CD14-positive monocyte (primary cell): ENCODE results near the gene CXorf58. TPM values are rescaled to one million over a fixed set of nuclear protein-coding genes. Genes with fewer than 3 reads are reported as not detected.

Experiments used
- DNase-seq, 3 donors: peaks; one replicate each; pipeline ENCODE4 v3.0.0-alpha.2; 2011 to 2022
- H2AFZ ChIP-seq: 2 replicates; pipeline ENCODE4 v1.6.0; 2012; ENCODE audit warnings: mild to moderate bottlenecking, low read depth, low read length, inconsistent platforms; ENCODE audit not compliant: insufficient read depth, poor library complexity, severe bottlenecking
- H3K27ac ChIP-seq, 2 donors: 1 replicate in 1 of 2; 2 replicates in 1 of 2; pipeline ENCODE4 v1.5.1; 2012 to 2013; ENCODE audit warnings: low read length in 2 of 2, control low read depth in 1 of 2, inconsistent platforms in 1 of 2, low read depth in 1 of 2, mild to moderate bottlenecking in 1 of 2
- H3K27me3 ChIP-seq, 2 donors: one replicate each; pipeline versions ENCODE4 v1.6.0 to v1.6.1; 2011 to 2013; ENCODE audit warnings: low read length in 2 of 2; ENCODE audit not compliant: control insufficient read depth in 2 of 2, insufficient read depth in 2 of 2
- H3K36me3 ChIP-seq, 2 donors: replicated peaks in 1 of 2; 1 replicate in 1 of 2; 2 replicates in 1 of 2; pipeline versions ENCODE4 v1.5.1 to v1.6.1; 2012 to 2013; ENCODE audit warnings: low read length in 2 of 2, control low read depth in 1 of 2, inconsistent platforms in 1 of 2, mild to moderate bottlenecking in 1 of 2; ENCODE audit not compliant: insufficient read depth in 2 of 2, control insufficient read depth in 1 of 2
- H3K4me1 ChIP-seq, 2 donors: 1 replicate in 1 of 2; 2 replicates in 1 of 2; pipeline versions ENCODE4 v1.5.1 to v1.6.1; 2012 to 2013; ENCODE audit warnings: low read length in 2 of 2, control low read depth in 1 of 2, inconsistent platforms in 1 of 2, mild to moderate bottlenecking in 1 of 2, moderate library complexity in 1 of 2; ENCODE audit not compliant: insufficient read depth in 2 of 2, control insufficient read depth in 1 of 2
- H3K4me2 ChIP-seq: replicated peaks from 2 replicates; pipeline ENCODE3; 2012; ENCODE audit warnings: low read length, moderate library complexity, mild to moderate bottlenecking; ENCODE audit not compliant: poor library complexity, severe bottlenecking; ENCODE audit errors: extremely low read depth
- H3K4me3 ChIP-seq, 3 experiments: fragments of 200-600 bp in 1 of 3; sonication (generic) in 1 of 3; replicated peaks in 1 of 3; 1 replicate in 2 of 3; 2 replicates in 1 of 3; pipeline ENCODE4 v1.5.1; 2011 to 2013; ENCODE audit warnings: low read length in 3 of 3, mild to moderate bottlenecking in 3 of 3, control low read depth in 2 of 3, low read depth in 2 of 3, inconsistent platforms in 1 of 3, moderate library complexity in 1 of 3
- H3K79me2 ChIP-seq: 2 replicates; pipeline ENCODE4 v1.6.0; 2012; ENCODE audit warnings: mild to moderate bottlenecking, control low read depth, inconsistent platforms, low read length, moderate library complexity; ENCODE audit not compliant: insufficient read depth
- H3K9ac ChIP-seq: 2 replicates; pipeline ENCODE4 v1.6.0; 2017; ENCODE audit warnings: low read length, mild to moderate bottlenecking; ENCODE audit not compliant: insufficient read depth, poor library complexity, severe bottlenecking
- H3K9me3 ChIP-seq, 2 donors: replicated peaks in 1 of 2; 1 replicate in 1 of 2; 2 replicates in 1 of 2; pipeline versions ENCODE4 v1.5.1 to v1.6.1; 2012 to 2013; ENCODE audit warnings: low read length in 2 of 2, control low read depth in 1 of 2; ENCODE audit not compliant: control insufficient read depth in 1 of 2, insufficient read depth in 1 of 2
- H4K20me1 ChIP-seq: 2 replicates; pipeline ENCODE4 v1.6.0; 2012; ENCODE audit warnings: mild to moderate bottlenecking, low read length, control low read depth, moderate library complexity; ENCODE audit not compliant: insufficient read depth
- H3K27ac Mint-ChIP-seq, 7 donors: one replicate each; pipeline ENCODE4 v1.8.0; 2020; ENCODE audit warnings: mild to moderate bottlenecking in 7 of 7, mixed read lengths in 7 of 7, moderate library complexity in 6 of 7, inconsistent platforms in 2 of 7
- H3K27me3 Mint-ChIP-seq, 3 donors: one replicate each; pipeline ENCODE4 v1.8.0; 2021 to 2022; ENCODE audit warnings: low read depth in 3 of 3, mild to moderate bottlenecking in 3 of 3, mixed read lengths in 3 of 3, moderate library complexity in 3 of 3, inconsistent platforms in 1 of 3
- H3K36me3 Mint-ChIP-seq, 2 donors: one replicate each; pipeline ENCODE4 v1.8.0; 2020; ENCODE audit warnings: mixed read lengths in 2 of 2, inconsistent platforms in 1 of 2, mild to moderate bottlenecking in 1 of 2
- H3K4me1 Mint-ChIP-seq: one replicate; pipeline ENCODE4 v1.8.0; 2020; ENCODE audit warnings: mild to moderate bottlenecking, mixed read lengths
- H3K4me3 Mint-ChIP-seq, 2 donors: one replicate each; pipeline ENCODE4 v1.8.0; 2020; ENCODE audit warnings: mild to moderate bottlenecking in 2 of 2, mixed read lengths in 2 of 2, moderate library complexity in 1 of 2
- H3K9me3 Mint-ChIP-seq, 7 donors: one replicate each; pipeline ENCODE4 v1.8.0; 2020 to 2022; ENCODE audit warnings: mixed read lengths in 7 of 7, mild to moderate bottlenecking in 6 of 7, moderate library complexity in 6 of 7, inconsistent platforms in 2 of 7
- CTCF ChIP-seq: fragments of 200-600 bp; IDR thresholded peaks from one replicate; pipeline ENCODE4 v1.8.0; 2022; ENCODE audit warnings: antibody characterized with exemption, mild to moderate bottlenecking
- WGBS: methylation state at CpG from one replicate; pipeline ENCODE4 v1.1.5; 2013; ENCODE audit warnings: missing lambda C conversion rate; ENCODE audit not compliant: insufficient coverage; 5-methylcytosine and 5-hydroxymethylcytosine counted together
- intact Hi-C, 2 donors: fragments of 100-400 bp; cut with micrococcal nuclease; formaldehyde crosslinking; loops; one replicate each; pipeline versions ENCODE4 v1.15.0 to v1.15.1; 2023
- polyA plus RNA-seq, 3 donors: library from polyadenylated mRNA; depleted of rRNA in 1 of 3; unstranded in 2 of 3; stranded (reverse) in 1 of 3; fragments of 300-500 nt in 2 of 3; fragments of >200 nt in 1 of 3; fragmentation: Illumina TruSeq in 2 of 3; gene quantifications; 1 replicate in 2 of 3; 2 replicates in 1 of 3; pipeline ENCODE4 v1.2.3, GENCODE V29; 2012 to 2021

Gene CXorf58
- polyA plus RNA-seq, 3 donors = not detected

- no peak for DNase-seq
- Histone ChIP-seq H3K36me3 (no peaks in the 10 kb centered on the region), H3K27me3 (peaks cover 0 to 4% of the 10 kb centered on the region in 2 donors), H3K4me3 (no peak overlapping the region), H3K27ac (no peak overlapping the region), H3K9ac (no peak overlapping the region), H3K4me2 (no peak overlapping the region), H3K79me2 (no peaks in the 10 kb centered on the region), H3K4me1 (peaks cover 6 to 13% of the 10 kb centered on the region in 2 donors), H4K20me1 (no peaks in the 10 kb centered on the region), H2AFZ (no peak overlapping the region), H3K9me3 (no peaks in the 10 kb centered on the region)
- TF ChIP-seq CTCF = no peak
- intact Hi-C loops = no loop called here
- H3K4me1 Mint-ChIP-seq = peaks cover 19% of the 10 kb centered on the region
- peak overlapping the region in 1 of 7 donors; percentile 61 for H3K27ac Mint-ChIP-seq
- no peak overlapping the region for H3K4me3 Mint-ChIP-seq
- H3K9me3 Mint-ChIP-seq = peaks cover 0 to 3% (median 0%) of the 10 kb centered on the region in 7 donors
- H3K36me3 Mint-ChIP-seq = no peaks in the 10 kb centered on the region
- H3K27me3 Mint-ChIP-seq = peaks cover 0 to 25% (median 0%) of the 10 kb centered on the region in 3 donors
- no CpG with 5 or more reads among the region's 1 CpG for WGBS
Measured at GRCh38 chrX:23932046-23932445, 24.2 kb downstream of the CXorf58 start.

- Histone ChIP-seq H3K9ac (no peak overlapping the region), H3K4me1 (peaks cover 6 to 8% of the 10 kb centered on the region in 2 donors), H3K27ac (no peak overlapping the region), H3K4me2 (no peak overlapping the region), H2AFZ (no peak overlapping the region), H3K79me2 (no peaks in the 10 kb centered on the region), H3K27me3 (peaks cover 0 to 10% of the 10 kb centered on the region in 2 donors), H3K36me3 (no peaks in the 10 kb centered on the region), H4K20me1 (no peaks in the 10 kb centered on the region), H3K4me3 (no peak overlapping the region), H3K9me3 (no peaks in the 10 kb centered on the region)
- Mint-ChIP-seq H3K36me3 (no peaks in the 10 kb centered on the region), H3K9me3 (peaks cover 0 to 3% (median 0%) of the 10 kb centered on the region in 7 donors), H3K4me3 (no peak overlapping the region), H3K27me3 (peaks cover 0 to 38% (median 0%) of the 10 kb centered on the region in 3 donors), H3K27ac (no peak overlapping the region), H3K4me1 (peaks cover 12% of the 10 kb centered on the region)
- intact Hi-C loops = no loop called here
- no peak for TF ChIP-seq CTCF
- no peak for DNase-seq
- 100% methylated on average over 2 of the region's 11 CpGs for WGBS
Measured at GRCh38 chrX:23935106-23935505, 27.3 kb downstream of the CXorf58 start.
